Neural crest cell (in vitro differentiated cells): Measurements from ENCODE around the gene DNLZ. TPM values are rescaled to one million over a fixed set of nuclear protein-coding genes. Genes with fewer than 3 reads are reported as not detected.

Source experiments
- DNase-seq: peaks from one replicate; pipeline ENCODE4 v3.0.0; 2021; ENCODE audit warnings: low read depth, mixed read lengths, low spot score
- H3K27ac Mint-ChIP-seq: one replicate; pipeline ENCODE4 v1.8.0; 2021; ENCODE audit warnings: mild to moderate bottlenecking, mixed read lengths; ENCODE audit not compliant: unreplicated experiment
- H3K27me3 Mint-ChIP-seq: 2 replicates; pipeline ENCODE4 v1.8.0; 2021; ENCODE audit warnings: low read depth, mild to moderate bottlenecking, mixed read lengths
- H3K36me3 Mint-ChIP-seq: 2 replicates; pipeline ENCODE4 v1.8.0; 2021; ENCODE audit warnings: low read depth, mild to moderate bottlenecking, mixed read lengths
- H3K4me1 Mint-ChIP-seq: 2 replicates; pipeline ENCODE4 v1.8.0; 2021; ENCODE audit warnings: mixed read lengths
- H3K4me3 Mint-ChIP-seq: one replicate; pipeline ENCODE4 v1.8.0; 2021; ENCODE audit warnings: mild to moderate bottlenecking, mixed read lengths
- H3K9me3 Mint-ChIP-seq: 2 replicates; pipeline ENCODE4 v1.8.0; 2021; ENCODE audit warnings: mixed read lengths
- CTCF ChIP-seq: fragments of 200-600 bp; sonication (generic); conservative IDR thresholded peaks from 2 replicates; pipeline ENCODE4 v1.5.0; 2021; ENCODE audit warnings: antibody characterized with exemption, mild to moderate bottlenecking
- total RNA-seq: library from RNA; stranded (reverse); gene quantifications from 2 replicates; pipeline ENCODE4 v1.2.1, GENCODE V29; 2021

DNLZ gene
- total RNA-seq, 1 donor from 2014 or later, result 21.3 TPM

- no peaks in the 10 kb centered on the region for H3K9me3 Mint-ChIP-seq
- TF ChIP-seq CTCF, result no peak
- peaks cover 22% of the 10 kb centered on the region for H3K4me1 Mint-ChIP-seq
- H3K4me3 Mint-ChIP-seq, result no peak overlapping the region
- H3K27me3 Mint-ChIP-seq, result peaks cover 5% of the 10 kb centered on the region
- no peak overlapping the region for H3K27ac Mint-ChIP-seq
- DNase-seq, result no peak
- H3K36me3 Mint-ChIP-seq, result no peaks in the 10 kb centered on the region
Measured at GRCh38 chr9:136346927-136347465, 16.5 kb downstream of the DNLZ start.

- TF ChIP-seq CTCF, result no peak
- H3K4me3 Mint-ChIP-seq, result peak overlapping the region; percentile 49
- H3K27me3 Mint-ChIP-seq, result peaks cover 5% of the 10 kb centered on the region
- no peak for DNase-seq
- peaks cover 25% of the 10 kb centered on the region for H3K4me1 Mint-ChIP-seq
- no peak overlapping the region for H3K27ac Mint-ChIP-seq
- no peaks in the 10 kb centered on the region for H3K36me3 Mint-ChIP-seq
- no peaks in the 10 kb centered on the region for H3K9me3 Mint-ChIP-seq
Measured at GRCh38 chr9:136346157-136346481, 17.4 kb downstream of the DNLZ start.

GRCh38 chr9:136345281-136346156 lies 18.0 kb downstream of the DNLZ start:
- no peaks in the 10 kb centered on the region for H3K36me3 Mint-ChIP-seq
- peak; percentile 67 for DNase-seq
- H3K27me3 Mint-ChIP-seq, result peaks cover 5% of the 10 kb centered on the region
- peak overlapping the region; percentile 75 for H3K4me3 Mint-ChIP-seq
- peaks cover 25% of the 10 kb centered on the region for H3K4me1 Mint-ChIP-seq
- H3K27ac Mint-ChIP-seq, result peak overlapping the region; percentile 91
- no peaks in the 10 kb centered on the region for H3K9me3 Mint-ChIP-seq
- TF ChIP-seq CTCF, result peak; percentile 55

GRCh38 chr9:136344544-136345280 lies 18.8 kb downstream of the DNLZ start:
- Mint-ChIP-seq H3K4me3 (peak overlapping the region; percentile 75), H3K36me3 (no peaks in the 10 kb centered on the region), H3K27me3 (peaks cover 5% of the 10 kb centered on the region), H3K27ac (peak overlapping the region; percentile 91), H3K9me3 (no peaks in the 10 kb centered on the region), H3K4me1 (peaks cover 25% of the 10 kb centered on the region)
- no peak for DNase-seq
- no peak for TF ChIP-seq CTCF

- no peaks in the 10 kb centered on the region for H3K36me3 Mint-ChIP-seq
- peak overlapping the region; percentile 41 for H3K4me3 Mint-ChIP-seq
- TF ChIP-seq CTCF, result no peak
- no peak overlapping the region for H3K27ac Mint-ChIP-seq
- DNase-seq, result no peak
- H3K9me3 Mint-ChIP-seq, result no peaks in the 10 kb centered on the region
- peaks cover 31% of the 10 kb centered on the region for H3K4me1 Mint-ChIP-seq
- peaks cover 5% of the 10 kb centered on the region for H3K27me3 Mint-ChIP-seq
Measured at GRCh38 chr9:136343884-136344269, 19.7 kb downstream of the DNLZ start.
